H1 (cell line): Measurements from ENCODE around the gene NTN4. TPM values are rescaled to one million over a fixed set of nuclear protein-coding genes. Genes with fewer than 3 reads are reported as not detected.

Experiments used
- CTCF ChIA-PET: fragments of 300-600 bp; sonication (Branson Sonifier 250); formaldehyde crosslinking; loops from one replicate; lab custom pipeline; 2021; ENCODE audit not compliant: partially characterized antibody; lab: Charles Lee
- POLR2A ChIA-PET: fragments of 300-600 bp; sonication (Branson Sonifier 250); formaldehyde crosslinking; loops from one replicate; lab custom pipeline; 2021; ENCODE audit warnings: inconsistent platforms; ENCODE audit not compliant: partially characterized antibody; lab: Charles Lee
- DNase-seq, 2 experiments: peaks; one replicate each; pipeline versions ENCODE4 v3.0.0 to v3.0.0-alpha.2; 2010 to 2022; ENCODE audit warnings: low spot score in 2 of 2, low read depth in 1 of 2, mixed read lengths in 1 of 2
- FAIRE-seq: peaks from 2 replicates; lab custom pipeline; 2011; peaks lifted over from hg19 to GRCh38; lab: Jason Lieb, UNC
- H2AFZ ChIP-seq: 2 replicates; pipeline ENCODE4 v1.8.1; 2012; ENCODE audit warnings: low read length, inconsistent platforms
- H2AK5ac ChIP-seq: 2 replicates; pipeline ENCODE4 v1.6.1; 2013; ENCODE audit warnings: low read depth, low read length
- H2BK120ac ChIP-seq: replicated peaks from 2 replicates; pipeline ENCODE3; 2013; ENCODE audit warnings: low read depth, low read length, inconsistent platforms
- H2BK12ac ChIP-seq: 2 replicates; pipeline ENCODE4 v1.6.1; 2013; ENCODE audit warnings: low read depth, low read length
- H2BK15ac ChIP-seq: 2 replicates; pipeline ENCODE4 v1.6.1; 2013; ENCODE audit warnings: low read length
- H2BK20ac ChIP-seq: 2 replicates; pipeline ENCODE4 v1.6.1; 2013; ENCODE audit warnings: low read length
- H2BK5ac ChIP-seq: 2 replicates; pipeline ENCODE4 v1.6.1; 2013; ENCODE audit warnings: low read depth, low read length
- H3K14ac ChIP-seq: 2 replicates; pipeline ENCODE4 v1.6.1; 2013; ENCODE audit warnings: inconsistent platforms; ENCODE audit not compliant: insufficient read length
- H3K18ac ChIP-seq: 2 replicates; pipeline ENCODE4 v1.6.1; 2013; ENCODE audit warnings: low read length; ENCODE audit errors: extremely low read depth
- H3K23ac ChIP-seq: 2 replicates; pipeline ENCODE4 v1.6.1; 2013; ENCODE audit warnings: inconsistent platforms; ENCODE audit not compliant: insufficient read length
- H3K23me2 ChIP-seq: 2 replicates; pipeline ENCODE4 v1.6.1; 2013; ENCODE audit warnings: low read depth, low read length
- H3K27ac ChIP-seq: 2 replicates; pipeline ENCODE4 v1.6.1; 2011; ENCODE audit warnings: low read depth, low read length, inconsistent platforms
- H3K27me3 ChIP-seq, 4 experiments: replicated peaks in 1 of 4; 1 replicate in 1 of 4; 2 replicates in 3 of 4; pipeline versions ENCODE4 v1.6.1 to v1.8.1; 2011 to 2013; ENCODE audit warnings: low read length in 3 of 4, mild to moderate bottlenecking in 3 of 4, inconsistent platforms in 2 of 4, mixed read lengths in 2 of 4, moderate library complexity in 1 of 4; ENCODE audit not compliant: control insufficient read depth in 3 of 4, insufficient read depth in 3 of 4; ENCODE audit errors: extremely low read depth in 1 of 4
- H3K36me3 ChIP-seq, 4 experiments: 2 replicates each; pipeline versions ENCODE4 v1.6.1 to v1.8.1; 2011 to 2013; ENCODE audit warnings: mild to moderate bottlenecking in 4 of 4, low read length in 3 of 4, moderate library complexity in 2 of 4, control low read depth in 1 of 4, inconsistent platforms in 1 of 4; ENCODE audit not compliant: insufficient read depth in 4 of 4, control insufficient read depth in 2 of 4
- H3K4ac ChIP-seq: replicated peaks from 2 replicates; pipeline ENCODE3; 2013; ENCODE audit warnings: low read length, low read depth, mixed read lengths, inconsistent platforms; ENCODE audit not compliant: insufficient read length
- H3K4me1 ChIP-seq, 4 experiments: replicated peaks in 1 of 4; 1 replicate in 1 of 4; 2 replicates in 3 of 4; pipeline versions ENCODE4 v1.6.1 to v1.8.1; 2011 to 2013; ENCODE audit warnings: low read length in 3 of 4, inconsistent platforms in 2 of 4, mixed read lengths in 1 of 4; ENCODE audit not compliant: insufficient read depth in 4 of 4, control insufficient read depth in 3 of 4
- H3K4me2 ChIP-seq, 2 experiments: 2 replicates each; pipeline versions ENCODE4 v1.6.1 to v1.8.1; 2011 to 2013; ENCODE audit warnings: low read depth in 2 of 2, low read length in 2 of 2, control low read depth in 1 of 2, inconsistent platforms in 1 of 2, mild to moderate bottlenecking in 1 of 2; ENCODE audit not compliant: insufficient read depth in 1 of 2
- H3K4me3 ChIP-seq, 4 experiments: fragments of 200-600, 300-600 bp in 1 of 4; sonication (generic), shearing (Covaris generic), sonication (Bioruptor Twin) in 1 of 4; 2 replicates each; pipeline versions ENCODE4 v1.5.1 to v1.8.1; 2011 to 2016; ENCODE audit warnings: low read length in 4 of 4, low read depth in 3 of 4, control low read depth in 2 of 4, inconsistent platforms in 2 of 4, mild to moderate bottlenecking in 2 of 4, mixed read lengths in 1 of 4, moderate library complexity in 1 of 4; ENCODE audit not compliant: insufficient read depth in 2 of 4; ENCODE audit errors: extremely low read depth in 1 of 4
- H3K56ac ChIP-seq: replicated peaks from 2 replicates; pipeline ENCODE3; 2013; ENCODE audit warnings: low read depth, mild to moderate bottlenecking, mixed read lengths, low read length, inconsistent platforms; ENCODE audit not compliant: insufficient read length
- H3K79me1 ChIP-seq: 2 replicates; pipeline ENCODE4 v1.6.1; 2013; ENCODE audit warnings: low read depth, low read length, control low read depth
- H3K79me2 ChIP-seq, 2 experiments: 2 replicates each; pipeline versions ENCODE4 v1.6.1 to v1.8.1; 2012 to 2013; ENCODE audit warnings: low read length in 2 of 2, mild to moderate bottlenecking in 2 of 2, inconsistent platforms in 1 of 2; ENCODE audit not compliant: insufficient read depth in 2 of 2, control insufficient read depth in 1 of 2
- H3K9ac ChIP-seq, 4 experiments: replicated peaks in 1 of 4; 1 replicate in 1 of 4; 2 replicates in 3 of 4; pipeline versions ENCODE4 v1.6.1 to v1.8.1; 2011 to 2013; ENCODE audit warnings: low read depth in 3 of 4, low read length in 3 of 4, control low read depth in 2 of 4, mild to moderate bottlenecking in 2 of 4, moderate library complexity in 2 of 4, inconsistent platforms in 1 of 4; ENCODE audit errors: extremely low read depth in 1 of 4
- H3K9me3 ChIP-seq, 2 experiments: 2 replicates each; pipeline versions ENCODE4 v1.6.1 to v1.8.1; 2012 to 2013; ENCODE audit warnings: mild to moderate bottlenecking in 2 of 2, moderate library complexity in 2 of 2, control low read depth in 1 of 2, inconsistent platforms in 1 of 2, low read depth in 1 of 2, low read length in 1 of 2, mixed read lengths in 1 of 2; ENCODE audit not compliant: insufficient read depth in 2 of 2
- H4K20me1 ChIP-seq, 2 experiments: replicated peaks in 1 of 2; 2 replicates each; pipeline versions ENCODE3 to v1.8.1; 2011 to 2013; ENCODE audit warnings: inconsistent platforms in 2 of 2, low read length in 2 of 2, mild to moderate bottlenecking in 1 of 2; ENCODE audit not compliant: insufficient read depth in 2 of 2, control insufficient read depth in 1 of 2
- H4K5ac ChIP-seq: 2 replicates; pipeline ENCODE4 v1.6.1; 2013; ENCODE audit warnings: low read length, low read depth, mixed read lengths, inconsistent platforms; ENCODE audit not compliant: insufficient read length
- H4K8ac ChIP-seq: 2 replicates; pipeline ENCODE4 v1.8.0; 2013; ENCODE audit warnings: mild to moderate bottlenecking, moderate library complexity, low read length, inconsistent platforms; ENCODE audit not compliant: insufficient read depth; ENCODE audit errors: extremely low read depth
- H4K91ac ChIP-seq: replicated peaks from 2 replicates; pipeline ENCODE3; 2013; ENCODE audit warnings: low read length, mixed read lengths, inconsistent platforms; ENCODE audit not compliant: insufficient read length
- ASH2L ChIP-seq: fragments of 200-600, 300-600 bp; sonication (generic); IDR thresholded peaks from one replicate; pipeline ENCODE4 v1.7.1; 2017; ENCODE audit warnings: low read length
- CHD2 ChIP-seq: IDR thresholded peaks from 2 replicates; pipeline ENCODE4 v1.6.1; 2012; ENCODE audit warnings: low read length, improper control_type of control experiment
- CTBP2 ChIP-seq: IDR thresholded peaks from 2 replicates; pipeline ENCODE4 v1.7.0; 2011; ENCODE audit warnings: borderline replicate concordance, mild to moderate bottlenecking, moderate library complexity, mixed read lengths, low read length; ENCODE audit not compliant: insufficient read depth, insufficient read length
- EZH2 ChIP-seq: fragments of 200-600 bp; sonication (generic); IDR thresholded peaks from 2 replicates; pipeline ENCODE4 v1.7.1; 2012; ENCODE audit warnings: low read depth, mild to moderate bottlenecking, moderate library complexity, low read length, inconsistent platforms; ENCODE audit not compliant: severe bottlenecking
- HDAC2 ChIP-seq, 2 experiments: fragments of 300-600 bp in 1 of 2; sonication (generic) in 1 of 2; IDR thresholded peaks; 2 replicates each; pipeline ENCODE4 v1.6.1; 2011 to 2012; ENCODE audit warnings: low read depth in 2 of 2, low read length in 2 of 2, mild to moderate bottlenecking in 2 of 2, moderate library complexity in 2 of 2, borderline replicate concordance in 1 of 2, inconsistent platforms in 1 of 2
- KDM4A ChIP-seq: IDR thresholded peaks from one replicate; pipeline ENCODE4 v1.7.1; 2012; ENCODE audit warnings: low read depth, mild to moderate bottlenecking, moderate library complexity, low read length, inconsistent platforms; ENCODE audit not compliant: severe bottlenecking
- SUZ12 ChIP-seq: fragments of 200-600 bp; sonication (generic); IDR thresholded peaks from 2 replicates; pipeline ENCODE4 v1.6.1; 2012; ENCODE audit warnings: mild to moderate bottlenecking, inconsistent platforms, low read length, moderate library complexity, mixed read lengths
- TAF1 ChIP-seq: IDR thresholded peaks from 2 replicates; pipeline ENCODE4 v1.6.1; 2011; ENCODE audit warnings: mild to moderate bottlenecking, low read depth, low read length
- TAF7 ChIP-seq: optimal IDR thresholded peaks from 2 replicates; pipeline ENCODE3; 2011; ENCODE audit warnings: low read depth, mild to moderate bottlenecking, inconsistent platforms, low read length, moderate library complexity, borderline replicate concordance
- WGBS, 2 experiments: shearing (Covaris generic) in 1 of 2; methylation state at CpG; one replicate each; pipeline versions ENCODE4 v1.1.6 to v1.1.7; 2013 to 2015; ENCODE audit warnings: low lambda C conversion rate in 2 of 2, mixed read lengths in 2 of 2, inconsistent platforms in 1 of 2, low coverage in 1 of 2, missing lambda C conversion rate in 1 of 2; ENCODE audit not compliant: insufficient replicate concordance in 2 of 2, insufficient coverage in 1 of 2, insufficient read length in 1 of 2; ENCODE audit errors: extremely low coverage in 1 of 2, missing lambda C conversion rate in 1 of 2; 5-methylcytosine and 5-hydroxymethylcytosine counted together
- polyA plus RNA-seq, 7 experiments: library from polyadenylated mRNA; depleted of rRNA in 3 of 7; stranded (reverse) in 5 of 7; unstranded in 2 of 7; fragments of >200 nt in 5 of 7; fragments of 200-250 nt in 2 of 7; gene quantifications; 1 replicate in 5 of 7; 2 replicates in 1 of 7; 4 replicates in 1 of 7; pipeline versions ENCODE4 v1.2.1 to v1.2.3, GENCODE V29; 2011 to 2013; ENCODE audit warnings: missing spikeins in 2 of 7, mixed read lengths in 2 of 7
- total RNA-seq: library from RNA; stranded (reverse); fragmentation: NEBNext Ultra II Directional; extraction: Animal tissue kit (Norgen Biotek cat#: 25700); gene quantifications from 2 replicates; pipeline ENCODE4 v1.2.1, GENCODE V29; 2021

NTN4 gene
- total and polyA plus RNA-seq, 2 of the 8 experiments (the other 6 are each of a cell fraction or from before 2014, with no cell fraction given) = 0.74 to 1.3 TPM

DNA sequence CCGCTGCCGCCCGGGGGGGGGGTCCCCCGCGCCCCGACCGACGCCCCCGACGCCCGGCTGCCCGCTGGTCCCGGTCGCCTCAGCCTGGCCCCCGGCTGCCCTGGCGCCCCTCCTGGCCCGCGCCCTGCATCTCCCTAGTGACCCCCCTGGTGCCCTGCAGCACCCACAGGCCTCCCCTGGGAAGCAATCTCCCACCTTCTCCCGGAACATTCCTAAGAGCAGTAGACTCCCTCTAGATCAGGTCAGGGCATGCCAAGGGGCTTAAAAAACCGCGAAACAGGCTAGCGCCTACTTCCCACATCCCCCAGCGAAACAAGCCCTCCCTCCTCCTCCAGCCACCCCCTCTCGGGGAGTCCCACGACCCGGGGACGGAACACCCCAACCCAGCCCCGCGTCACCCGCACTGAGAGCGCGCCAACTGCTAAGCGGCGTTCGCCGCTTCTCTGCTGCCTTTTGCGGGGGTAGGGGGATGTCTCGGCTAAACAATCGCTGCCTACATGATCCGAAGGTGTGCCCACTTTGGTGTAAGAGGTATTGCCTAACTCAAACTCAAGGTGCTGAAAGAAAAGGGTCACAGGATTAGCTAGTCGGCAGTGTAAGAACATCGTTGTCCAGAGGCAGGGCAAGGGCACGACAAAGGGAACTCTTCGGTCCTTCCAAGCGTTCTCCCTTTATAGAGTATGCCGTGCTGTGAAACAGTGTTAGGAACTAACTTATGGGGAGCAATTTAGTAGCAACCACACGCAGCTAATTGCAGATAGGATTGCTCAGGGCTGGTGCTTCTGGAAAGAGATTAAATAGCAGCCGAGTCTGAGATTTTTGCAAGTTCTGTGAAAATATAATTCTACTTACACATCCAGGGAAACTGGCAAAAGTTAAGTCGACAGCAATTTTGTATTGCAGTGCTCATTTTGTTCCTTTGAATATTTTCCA is 619 bp upstream of the NTN4 start:
- H3K4me1 ChIP-seq = peaks cover 0 to 5% (median 3%) of the 10 kb centered on the region in 4 experiments; a peak in 6 of 7 replicates
- peak overlapping the region; percentile 79 to 97 for H3K4me2 ChIP-seq
- DNase-seq = peak in 1 of 2 experiments; percentile 77
- H2BK120ac ChIP-seq = no peak overlapping the region
- no peak overlapping the region for H3K4ac ChIP-seq
- peak overlapping the region; percentile 31; the same call in 1 of the 2 replicates for H2BK12ac ChIP-seq
- peak overlapping the region; percentile 51 to 80 (median 70) for H3K4me3 ChIP-seq
- ChIA-PET POLR2A (interaction anchor here (1.0 kb wide), 1 partner anchor 57 kb away, joined by 3 read pairs; no protein-coding TSS in a partner anchor), CTCF (interaction anchor here (0.8 to 1.2 kb wide), 2 partner anchors 25 to 32 kb away, joined by 3 read pairs; no protein-coding TSS in a partner anchor)
- H3K36me3 ChIP-seq = no peaks in the 10 kb centered on the region
- peak overlapping the region; percentile 19; the same call in 1 of the 2 replicates for H3K18ac ChIP-seq
- H4K20me1 ChIP-seq = no peaks in the 10 kb centered on the region
- 8% methylated on average over 41 of the region's 49 CpGs; no CpG with 5 or more reads in 1 of the 2 experiments for WGBS, 2 experiments
- H3K23me2 ChIP-seq = peaks cover 18% of the 10 kb centered on the region; the same call in 1 of the 2 replicates
- no peak overlapping the region for H3K9ac ChIP-seq
- no peak overlapping the region for H3K27ac ChIP-seq
- no peaks in the 10 kb centered on the region for H3K9me3 ChIP-seq
- H2BK5ac ChIP-seq = no peak overlapping the region
- no peaks in the 10 kb centered on the region for H3K79me1 ChIP-seq
- H2AFZ ChIP-seq = peak overlapping the region; percentile 29
- no peak overlapping the region; the same call in 1 of the 2 replicates for H2BK20ac ChIP-seq
- H3K23ac ChIP-seq = no peak overlapping the region
- no peak overlapping the region for H4K91ac ChIP-seq
- H2AK5ac ChIP-seq = no peak overlapping the region
- no peaks in the 10 kb centered on the region for H3K79me2 ChIP-seq
- H3K14ac ChIP-seq = no peak overlapping the region
- H4K8ac ChIP-seq = no peak overlapping the region
- H3K56ac ChIP-seq = no peak overlapping the region
- no peak for FAIRE-seq
- H2BK15ac ChIP-seq = no peak overlapping the region
- peaks cover 17 to 55% (median 36%) of the 10 kb centered on the region in 4 experiments for H3K27me3 ChIP-seq
- H4K5ac ChIP-seq = no peak overlapping the region
- TF ChIP-seq TAF1 (0 out of 2 replicates have a peak, but pooled peaks have one; percentile 19), CHD2 (no peak), ASH2L (peak; percentile 64), CTBP2 (no peak), TAF7 (peak; percentile 25), EZH2 (peak; percentile 73), KDM4A (peak; percentile 42), HDAC2 (IDR thresholded peaks at IDR 0.05; ENCODE audit: borderline replicate concordance in 1 of 2, low read depth in 2 of 2, low read length in 2 of 2) (0 out of 4 replicates have a peak, but pooled peaks of 1 of the 2 experiments have one; percentile 13), SUZ12 (peak; percentile 91)
